ENCODE results near the gene LRRC75B. TPM values are rescaled to one million over a fixed set of nuclear protein-coding genes. Genes with fewer than 3 reads are reported as not detected.
A peak's percentile ranks its signal among the peaks of the same experiment; 100 is the strongest.

LRRC75B gene
- total and polyA plus RNA-seq, 2 of the 13 experiments (the other 11 are each of a cell fraction or from before 2014, with no cell fraction given) = 11.8 to 34.8 TPM

DNA sequence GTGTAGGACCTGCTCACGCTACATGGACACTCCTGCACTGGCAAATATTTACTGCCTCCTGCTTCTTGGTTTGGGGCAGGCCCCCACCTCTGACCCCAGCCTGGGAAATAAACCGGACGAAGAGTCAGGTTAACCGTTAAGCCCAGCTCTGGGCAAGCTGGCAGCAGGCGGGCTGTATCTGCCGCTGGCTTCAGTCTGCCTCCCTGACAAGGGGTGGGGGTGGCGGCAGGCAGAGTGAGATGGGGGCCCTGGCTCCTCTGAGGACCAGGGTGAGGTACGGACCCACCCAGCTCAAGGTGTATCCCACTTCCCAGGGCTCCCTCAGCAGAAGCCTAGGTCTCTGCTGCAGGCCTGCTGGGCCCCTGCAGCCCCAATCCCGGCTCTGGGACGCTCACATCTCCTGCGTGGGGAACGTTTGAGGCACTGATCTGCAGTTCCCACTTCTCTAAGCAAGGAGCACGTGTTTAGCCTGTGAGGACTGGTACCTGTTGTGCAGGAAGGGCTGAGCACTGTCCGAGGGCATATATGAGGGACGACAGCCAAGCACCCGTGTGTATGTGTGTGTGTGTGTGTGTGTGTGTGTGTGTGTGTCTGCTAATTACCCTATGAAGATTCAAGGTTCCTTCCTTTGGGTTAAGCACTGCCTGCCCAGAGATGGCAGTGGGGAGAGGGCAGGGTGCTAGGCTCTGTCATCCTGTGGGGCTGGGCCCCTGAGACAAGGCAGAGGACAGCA lies 1.1 kb upstream of the LRRC75B start (continued):
- TF ChIP-seq ZNF205 (CRISPR knock-in tag; IDR thresholded peaks at IDR 0.05) (no peak), RFX1 (IDR thresholded peaks at IDR 0.05) (no peak), HBP1 (CRISPR knock-in tag; IDR thresholded peaks at IDR 0.05; ENCODE audit: low read depth) (no peak; the same call in 1 of the 2 replicates), ZNF766 (CRISPR knock-in tag; IDR thresholded peaks at IDR 0.05; ENCODE audit: borderline replicate concordance) (0 out of 2 replicates have a peak, but pooled peaks have one; percentile 39), ZNF10 (CRISPR knock-in tag; IDR thresholded peaks at IDR 0.05; ENCODE audit: borderline replicate concordance, low read depth) (no peak), RORA (CRISPR knock-in tag; IDR thresholded peaks at IDR 0.05) (no peak), HDAC6 (IDR thresholded peaks at IDR 0.05; ENCODE audit: low read depth, low read length) (no peak), ARID3A (IDR thresholded peaks at IDR 0.05; ENCODE audit: low read depth, low read length) (no peak), MTA1 (CRISPR knock-in tag; IDR thresholded peaks at IDR 0.05; ENCODE audit: borderline replicate concordance) (no peak), MAFG (CRISPR knock-in tag; IDR thresholded peaks at IDR 0.05) (no peak), PREB (CRISPR knock-in tag; IDR thresholded peaks at IDR 0.05) (no peak), PHF20 (CRISPR knock-in tag; IDR thresholded peaks at IDR 0.05) (no peak), ZNF430 (CRISPR knock-in tag; IDR thresholded peaks at IDR 0.05) (no peak), CCAR2 (optimal IDR thresholded peaks at IDR 0.05; ENCODE audit: low read depth, low read length) (no peak)
- TF ChIP-seq, protein P1, sequence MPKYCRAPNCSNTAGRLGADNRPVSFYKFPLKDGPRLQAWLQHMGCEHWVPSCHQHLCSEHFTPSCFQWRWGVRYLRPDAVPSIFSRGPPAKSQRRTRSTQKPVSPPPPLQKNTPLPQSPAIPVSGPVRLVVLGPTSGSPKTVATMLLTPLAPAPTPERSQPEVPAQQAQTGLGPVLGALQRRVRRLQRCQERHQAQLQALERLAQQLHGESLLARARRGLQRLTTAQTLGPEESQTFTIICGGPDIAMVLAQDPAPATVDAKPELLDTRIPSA (CRISPR knock-in tag; IDR thresholded peaks at IDR 0.05; ENCODE audit: borderline replicate concordance) = no peak
- TF ChIP-seq, protein P2, sequence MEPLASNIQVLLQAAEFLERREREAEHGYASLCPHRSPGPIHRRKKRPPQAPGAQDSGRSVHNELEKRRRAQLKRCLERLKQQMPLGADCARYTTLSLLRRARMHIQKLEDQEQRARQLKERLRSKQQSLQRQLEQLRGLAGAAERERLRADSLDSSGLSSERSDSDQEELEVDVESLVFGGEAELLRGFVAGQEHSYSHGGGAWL (CRISPR knock-in tag; IDR thresholded peaks at IDR 0.05) = no peak
- TF ChIP-seq, protein P3, sequence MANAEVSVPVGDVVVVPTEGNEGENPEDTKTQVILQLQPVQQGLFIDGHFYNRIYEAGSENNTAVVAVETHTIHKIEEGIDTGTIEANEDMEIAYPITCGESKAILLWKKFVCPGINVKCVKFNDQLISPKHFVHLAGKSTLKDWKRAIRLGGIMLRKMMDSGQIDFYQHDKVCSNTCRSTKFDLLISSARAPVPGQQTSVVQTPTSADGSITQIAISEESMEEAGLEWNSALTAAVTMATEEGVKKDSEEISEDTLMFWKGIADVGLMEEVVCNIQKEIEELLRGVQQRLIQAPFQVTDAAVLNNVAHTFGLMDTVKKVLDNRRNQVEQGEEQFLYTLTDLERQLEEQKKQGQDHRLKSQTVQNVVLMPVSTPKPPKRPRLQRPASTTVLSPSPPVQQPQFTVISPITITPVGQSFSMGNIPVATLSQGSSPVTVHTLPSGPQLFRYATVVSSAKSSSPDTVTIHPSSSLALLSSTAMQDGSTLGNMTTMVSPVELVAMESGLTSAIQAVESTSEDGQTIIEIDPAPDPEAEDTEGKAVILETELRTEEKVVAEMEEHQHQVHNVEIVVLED (CRISPR knock-in tag; IDR thresholded peaks at IDR 0.05; ENCODE audit: borderline replicate concordance) = no peak
- TF ChIP-seq, protein P4, sequence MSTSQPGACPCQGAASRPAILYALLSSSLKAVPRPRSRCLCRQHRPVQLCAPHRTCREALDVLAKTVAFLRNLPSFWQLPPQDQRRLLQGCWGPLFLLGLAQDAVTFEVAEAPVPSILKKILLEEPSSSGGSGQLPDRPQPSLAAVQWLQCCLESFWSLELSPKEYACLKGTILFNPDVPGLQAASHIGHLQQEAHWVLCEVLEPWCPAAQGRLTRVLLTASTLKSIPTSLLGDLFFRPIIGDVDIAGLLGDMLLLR (CRISPR knock-in tag; IDR thresholded peaks at IDR 0.05) = no peak
- TF ChIP-seq, protein P5, sequence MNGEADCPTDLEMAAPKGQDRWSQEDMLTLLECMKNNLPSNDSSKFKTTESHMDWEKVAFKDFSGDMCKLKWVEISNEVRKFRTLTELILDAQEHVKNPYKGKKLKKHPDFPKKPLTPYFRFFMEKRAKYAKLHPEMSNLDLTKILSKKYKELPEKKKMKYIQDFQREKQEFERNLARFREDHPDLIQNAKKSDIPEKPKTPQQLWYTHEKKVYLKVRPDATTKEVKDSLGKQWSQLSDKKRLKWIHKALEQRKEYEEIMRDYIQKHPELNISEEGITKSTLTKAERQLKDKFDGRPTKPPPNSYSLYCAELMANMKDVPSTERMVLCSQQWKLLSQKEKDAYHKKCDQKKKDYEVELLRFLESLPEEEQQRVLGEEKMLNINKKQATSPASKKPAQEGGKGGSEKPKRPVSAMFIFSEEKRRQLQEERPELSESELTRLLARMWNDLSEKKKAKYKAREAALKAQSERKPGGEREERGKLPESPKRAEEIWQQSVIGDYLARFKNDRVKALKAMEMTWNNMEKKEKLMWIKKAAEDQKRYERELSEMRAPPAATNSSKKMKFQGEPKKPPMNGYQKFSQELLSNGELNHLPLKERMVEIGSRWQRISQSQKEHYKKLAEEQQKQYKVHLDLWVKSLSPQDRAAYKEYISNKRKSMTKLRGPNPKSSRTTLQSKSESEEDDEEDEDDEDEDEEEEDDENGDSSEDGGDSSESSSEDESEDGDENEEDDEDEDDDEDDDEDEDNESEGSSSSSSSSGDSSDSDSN (CRISPR knock-in tag; IDR thresholded peaks at IDR 0.05) = peak; percentile 38; the same call in 1 of the 2 replicates

Data from HepG2 (cell line).